NCI-H524 (cell line): Measurements from ENCODE around the gene PTPRCAP.

Experiments
- DNase-seq, 2 experiments: peaks; one replicate each; lab custom pipeline; 2025; lab: John Stamatoyannopoulos, UW

Gene PTPRCAP

GRCh38 chr11:67396259-67396581, 41.3 kb downstream of the PTPRCAP start:
- DNase-seq, result no peak

- DNase-seq, result no peak
These were observed 41.8 kb downstream of the PTPRCAP start for GRCh38 chr11:67395555-67396258.

- no peak for DNase-seq
These were observed 43.5 kb downstream of the PTPRCAP start for GRCh38 chr11:67393990-67394389.

GRCh38 chr11:67393437-67393836, 44.0 kb downstream of the PTPRCAP start:
- DNase-seq, result no peak

GRCh38 chr11:67392183-67392715, 45.2 kb downstream of the PTPRCAP start:
- DNase-seq, result no peak

- DNase-seq, result peak; percentile 88 to 93
These were observed 45.9 kb downstream of the PTPRCAP start, which contains the start of gene RAD9A for GRCh38 chr11:67391304-67392182. RAD9A (plus strand) TSS chr11:67391986; CDS start chr11:67392045, 59 bp downstream.

- no peak for DNase-seq
These were observed 46.6 kb downstream of the PTPRCAP start for GRCh38 chr11:67390947-67391303.

GRCh38 chr11:67389477-67389876, 48.0 kb downstream of the PTPRCAP start:
- DNase-seq, result peak in 1 of 2 experiments; percentile 25

GRCh38 chr11:67387518-67387917, 50.0 kb downstream of the PTPRCAP start:
- DNase-seq, result no peak

GRCh38 chr11:67387069-67387468, 50.4 kb downstream of the PTPRCAP start:
- DNase-seq, result no peak
